NCI-H82 treated with DMSO at 0.1 percent for 48 hours (cell line): ENCODE results near the gene TOM1L1.
A peak's percentile ranks its signal among the peaks of the same experiment; 100 is the strongest.
"Not testable (repeated sequence)": the region's sequence is repeated elsewhere in the genome, so short reads cannot be mapped to it uniquely, and the experiment has no call there.

Experiments used
- DNase-seq: peaks from one replicate; lab custom pipeline; 2025; ENCODE audit not compliant: unreplicated experiment; lab: John Stamatoyannopoulos, UW

TOM1L1 gene

GRCh38 chr17:54900457-54901229, at the start of gene TOM1L1:
Gene TOM1L1 (plus strand): TSS chr17:54900852. CDS start chr17:54900866, 14 bp downstream.
- DNase-seq = peak; percentile 33

GRCh38 chr17:54859187-54859586, 41.5 kb upstream of the TOM1L1 start:
- DNase-seq = no peak

GRCh38 chr17:54860617-54861470, 39.8 kb upstream of the TOM1L1 start:
- DNase-seq = no peak

GRCh38 chr17:54861471-54861983, 39.1 kb upstream of the TOM1L1 start:
- DNase-seq = no peak

- DNase-seq = no peak
These were observed 37.5 kb upstream of the TOM1L1 start for GRCh38 chr17:54863176-54863575.

- no peak for DNase-seq
These were observed 36.6 kb upstream of the TOM1L1 start for GRCh38 chr17:54864070-54864469.

- no peak for DNase-seq
These were observed 35.9 kb upstream of the TOM1L1 start for GRCh38 chr17:54864636-54865356.

- DNase-seq = no peak
These were observed 33.0 kb upstream of the TOM1L1 start for GRCh38 chr17:54867634-54868033.

- DNase-seq = no peak
These were observed 29.9 kb upstream of the TOM1L1 start for GRCh38 chr17:54870671-54871175.

- DNase-seq = not testable (repeated sequence)
These were observed 24.7 kb upstream of the TOM1L1 start for GRCh38 chr17:54875906-54876305.

- no peak for DNase-seq
These were observed 23.9 kb upstream of the TOM1L1 start for GRCh38 chr17:54876656-54877195.

- no peak for DNase-seq
These were observed 19.2 kb upstream of the TOM1L1 start for GRCh38 chr17:54881255-54881972.

- no peak for DNase-seq
These were observed 18.3 kb upstream of the TOM1L1 start for GRCh38 chr17:54882371-54882770.

GRCh38 chr17:54882950-54883349, 17.7 kb upstream of the TOM1L1 start:
- DNase-seq = no peak

GRCh38 chr17:54883939-54884338, 16.7 kb upstream of the TOM1L1 start:
- no peak for DNase-seq

- DNase-seq = no peak
These were observed 12.9 kb upstream of the TOM1L1 start for GRCh38 chr17:54887787-54888186.

- DNase-seq = no peak
These were observed 12.4 kb upstream of the TOM1L1 start for GRCh38 chr17:54888254-54888653.

- no peak for DNase-seq
These were observed 11.7 kb upstream of the TOM1L1 start for GRCh38 chr17:54888981-54889380.

GRCh38 chr17:54891176-54891821, 9.4 kb upstream of the TOM1L1 start:
- DNase-seq = peak; percentile 29

GRCh38 chr17:54892360-54892759, 8.3 kb upstream of the TOM1L1 start:
- no peak for DNase-seq
